HEK293 (cell line): ENCODE results near the gene EFEMP2.

Source experiments
- CTCF ChIA-PET: fragments of 350-600 bp; formaldehyde crosslinking; extraction: SDS; loops from one replicate; lab custom pipeline; 2021; ENCODE audit warnings: antibody characterized with exemption; lab: Yijun Ruan, JAX
- POLR2A ChIA-PET: fragments of 300-600 bp; formaldehyde crosslinking; extraction: SDS; loops from one replicate; lab custom pipeline; 2020; ENCODE audit warnings: antibody characterized with exemption, inconsistent platforms; lab: Yijun Ruan, JAX
- H3K27ac ChIP-seq: fragments of 200-500 bp; sonication (Bioruptor generic); 2 replicates; pipeline ENCODE4 v1.5.1; 2014; ENCODE audit warnings: low read depth, low read length, control low read depth, inconsistent platforms; ENCODE audit errors: extremely low read depth
- H3K36me3 ChIP-seq, 2 experiments: fragments of 200-500 bp in 1 of 2; sonication (Bioruptor generic) in 1 of 2; 1 replicate in 1 of 2; 2 replicates in 1 of 2; pipeline ENCODE4 v1.5.1; 2014 to 2017; ENCODE audit warnings: inconsistent platforms in 2 of 2, low read length in 2 of 2; ENCODE audit not compliant: control insufficient read depth in 2 of 2, insufficient read depth in 1 of 2
- H3K4me1 ChIP-seq: fragments of 200-500 bp; sonication (Bioruptor generic); 2 replicates; pipeline ENCODE4 v1.5.1; 2014; ENCODE audit warnings: mild to moderate bottlenecking, low read length, inconsistent platforms; ENCODE audit not compliant: control insufficient read depth, insufficient read depth
- H3K4me3 ChIP-seq: 2 replicates; pipeline ENCODE4 v1.5.1; 2011; ENCODE audit warnings: low read depth, mild to moderate bottlenecking, control low read depth, low read length, moderate library complexity
- H3K9me3 ChIP-seq: fragments of 200-500 bp; sonication (Bioruptor generic); 2 replicates; pipeline ENCODE4 v1.5.1; 2014; ENCODE audit warnings: low read depth, low read length, inconsistent platforms; ENCODE audit not compliant: control insufficient read depth, insufficient read depth
- BCL11B ChIP-seq: fragments of 450-650 bp; formaldehyde crosslinking; IDR thresholded peaks from 2 replicates; pipeline ENCODE4 v1.5.1; 2016; ENCODE audit warnings: low read depth, missing biosample characterization, missing genetic modification characterization
- MEIS1 ChIP-seq: sonication (generic); formaldehyde crosslinking; IDR thresholded peaks from 2 replicates; pipeline ENCODE4 v1.8.1; 2022; ENCODE audit warnings: missing genetic modification reagents, mild to moderate bottlenecking, borderline replicate concordance
- PRDM4 ChIP-seq: fragments of 450-650 bp; formaldehyde crosslinking; IDR thresholded peaks from 2 replicates; pipeline ENCODE4 v1.5.1; 2017; ENCODE audit warnings: missing biosample characterization, missing genetic modification characterization
- RBAK ChIP-seq: fragments of 450-650 bp; formaldehyde crosslinking; IDR thresholded peaks from 2 replicates; pipeline ENCODE4 v1.5.1; 2016; ENCODE audit warnings: missing biosample characterization, missing genetic modification characterization
- REST ChIP-seq: fragments of 450-650 bp; formaldehyde crosslinking; IDR thresholded peaks from 2 replicates; pipeline ENCODE4 v1.5.1; 2016; ENCODE audit warnings: missing biosample characterization, missing genetic modification characterization
- SP2 ChIP-seq: fragments of 450-650 bp; formaldehyde crosslinking; IDR thresholded peaks from 2 replicates; pipeline ENCODE4 v1.5.1; 2016; ENCODE audit warnings: missing biosample characterization, missing genetic modification characterization
- TSHZ1 ChIP-seq: fragments of 450-650 bp; formaldehyde crosslinking; IDR thresholded peaks from 2 replicates; pipeline ENCODE4 v1.5.1; 2016; ENCODE audit warnings: missing biosample characterization, missing genetic modification characterization, borderline replicate concordance
- WT1 ChIP-seq: fragments of 450-650 bp; formaldehyde crosslinking; IDR thresholded peaks from 2 replicates; pipeline ENCODE4 v1.5.1; 2016; ENCODE audit warnings: missing biosample characterization, missing genetic modification characterization
- ZBTB1 ChIP-seq: fragments of 450-650 bp; formaldehyde crosslinking; IDR thresholded peaks from 2 replicates; pipeline ENCODE4 v1.5.1; 2016; ENCODE audit warnings: missing biosample characterization, missing genetic modification characterization
- ZFHX2 ChIP-seq: fragments of 450-650 bp; formaldehyde crosslinking; conservative IDR thresholded peaks from 2 replicates; pipeline ENCODE4 v1.5.1; 2016; ENCODE audit warnings: missing biosample characterization, missing genetic modification characterization
- ZNF248 ChIP-seq: fragments of 450-650 bp; formaldehyde crosslinking; IDR thresholded peaks from 2 replicates; pipeline ENCODE4 v1.5.1; 2017; ENCODE audit warnings: missing biosample characterization, missing genetic modification characterization
- ZNF785 ChIP-seq: fragments of 450-650 bp; formaldehyde crosslinking; IDR thresholded peaks from 2 replicates; pipeline ENCODE4 v1.5.1; 2016; ENCODE audit warnings: missing biosample characterization, missing genetic modification characterization
- TF ChIP-seq, protein P1 (sequence below): fragments of 450-650 bp; formaldehyde crosslinking; IDR thresholded peaks from 2 replicates; pipeline ENCODE4 v1.5.1; 2017; ENCODE audit warnings: missing biosample characterization, mild to moderate bottlenecking, missing genetic modification characterization, moderate library complexity
- TF ChIP-seq, protein P2 (sequence below): fragments of 450-650 bp; formaldehyde crosslinking; IDR thresholded peaks from 2 replicates; pipeline ENCODE4 v1.5.1; 2016; ENCODE audit warnings: missing biosample characterization, missing genetic modification characterization

EFEMP2 gene

DNA sequence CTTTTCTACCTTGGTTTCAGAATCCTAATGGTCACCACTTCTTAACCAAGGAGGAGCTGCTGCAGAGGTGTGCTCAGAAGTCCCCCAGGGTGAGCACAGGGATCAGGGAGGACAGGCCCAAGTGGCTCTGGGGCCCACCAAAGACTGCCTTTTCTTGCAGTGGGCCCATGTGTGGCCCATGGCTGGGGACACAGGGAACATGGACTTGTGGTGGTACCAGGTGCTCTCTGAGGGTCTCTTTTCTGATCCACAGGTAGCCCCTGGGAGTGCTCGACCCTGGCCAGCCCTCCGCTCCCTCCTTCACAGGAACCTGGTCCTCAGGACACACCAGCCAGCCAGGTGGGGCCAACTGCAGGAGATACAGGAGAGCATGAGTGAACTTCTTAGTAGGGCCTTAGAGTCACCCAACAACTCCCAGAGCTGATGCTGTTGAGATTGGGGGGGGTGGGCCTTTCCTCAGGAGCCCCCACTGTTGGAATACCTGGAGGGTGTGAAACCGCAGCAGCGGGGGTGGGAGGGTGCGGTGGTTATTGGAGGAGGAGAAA, 10.3 kb downstream of the EFEMP2 start (continued):
- TF ChIP-seq BCL11B: no peak
- no peak for TF ChIP-seq MEIS1
- TF ChIP-seq PRDM4: no peak
- TF ChIP-seq, protein P1, sequence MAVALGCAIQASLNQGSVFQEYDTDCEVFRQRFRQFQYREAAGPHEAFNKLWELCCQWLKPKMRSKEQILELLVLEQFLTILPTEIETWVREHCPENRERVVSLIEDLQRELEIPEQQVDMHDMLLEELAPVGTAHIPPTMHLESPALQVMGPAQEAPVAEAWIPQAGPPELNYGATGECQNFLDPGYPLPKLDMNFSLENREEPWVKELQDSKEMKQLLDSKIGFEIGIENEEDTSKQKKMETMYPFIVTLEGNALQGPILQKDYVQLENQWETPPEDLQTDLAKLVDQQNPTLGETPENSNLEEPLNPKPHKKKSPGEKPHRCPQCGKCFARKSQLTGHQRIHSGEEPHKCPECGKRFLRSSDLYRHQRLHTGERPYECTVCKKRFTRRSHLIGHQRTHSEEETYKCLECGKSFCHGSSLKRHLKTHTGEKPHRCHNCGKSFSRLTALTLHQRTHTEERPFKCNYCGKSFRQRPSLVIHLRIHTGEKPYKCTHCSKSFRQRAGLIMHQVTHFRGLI: no peak
- no peak for TF ChIP-seq TSHZ1 (tag by site-specific recombination)
- TF ChIP-seq REST (tag by site-specific recombination): no peak
- TF ChIP-seq ZNF248: no peak
- TF ChIP-seq ZFHX2 (tag by site-specific recombination): no peak
- TF ChIP-seq WT1 (tag by site-specific recombination): no peak
- no peak for TF ChIP-seq ZNF785
- TF ChIP-seq, protein P2, sequence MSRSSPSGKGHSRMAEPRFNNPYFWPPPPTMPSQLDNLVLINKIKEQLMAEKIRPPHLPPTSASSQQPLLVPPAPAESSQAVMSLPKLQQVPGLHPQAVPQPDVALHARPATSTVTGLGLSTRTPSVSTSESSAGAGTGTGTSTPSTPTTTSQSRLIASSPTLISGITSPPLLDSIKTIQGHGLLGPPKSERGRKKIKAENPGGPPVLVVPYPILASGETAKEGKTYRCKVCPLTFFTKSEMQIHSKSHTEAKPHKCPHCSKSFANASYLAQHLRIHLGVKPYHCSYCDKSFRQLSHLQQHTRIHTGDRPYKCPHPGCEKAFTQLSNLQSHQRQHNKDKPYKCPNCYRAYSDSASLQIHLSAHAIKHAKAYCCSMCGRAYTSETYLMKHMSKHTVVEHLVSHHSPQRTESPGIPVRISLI: no peak
- TF ChIP-seq, all 188 proteins: peak for 0

DNA sequence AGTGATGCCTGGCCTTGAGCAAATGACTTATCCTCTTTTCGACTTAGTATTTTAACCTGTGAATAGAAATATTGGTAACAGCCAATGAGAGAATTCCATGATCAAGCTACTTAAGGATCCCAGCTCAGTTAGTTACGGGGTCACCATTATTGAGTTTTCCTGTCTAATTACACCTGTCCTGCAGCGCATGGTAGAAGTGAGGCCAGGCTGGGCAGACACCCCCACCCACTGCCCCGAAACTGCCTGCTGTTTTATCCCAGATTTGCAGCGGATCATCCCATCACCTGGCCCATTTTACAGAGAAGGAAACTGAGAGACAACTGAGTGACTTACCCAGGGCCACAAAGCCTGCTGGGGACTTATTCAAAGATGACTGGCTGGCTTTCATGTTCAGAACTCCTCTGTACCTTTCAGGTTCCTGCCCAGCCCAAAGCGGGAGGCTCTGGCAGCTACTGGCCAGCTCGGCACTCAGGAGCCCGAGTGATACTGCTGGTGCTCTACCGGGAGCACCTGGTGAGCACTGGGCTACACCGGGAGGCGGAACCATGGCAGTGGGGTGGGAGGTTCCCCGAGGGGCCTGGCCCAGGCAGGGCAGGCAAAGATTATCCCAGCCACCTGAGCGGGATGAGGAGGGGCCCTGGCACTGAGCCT, 10.9 kb downstream of the EFEMP2 start:
- H3K9me3 ChIP-seq: no peaks in the 10 kb centered on the region
- H3K4me3 ChIP-seq: peak overlapping the region; percentile 94
- no peak for TF ChIP-seq ZBTB1 (tag by site-specific recombination)
- 0 out of 2 replicates have a peak, but pooled peaks have one; percentile 12 for TF ChIP-seq SP2 (tag by site-specific recombination)
- TF ChIP-seq RBAK: no peak
- peak overlapping the region; percentile 92 for H3K27ac ChIP-seq
- POLR2A ChIA-PET: interaction anchor here (1.2 to 6.5 kb wide), 7 partner anchors 8 to 142 kb away, joined by 3 to 121 read pairs (median 21); partner anchors contain the start of genes CCDC85B, FIBP and RNASEH2C
- CTCF ChIA-PET: interaction anchor here (0.6 to 6.3 kb wide), 7 partner anchors 9 to 194 kb away, joined by 3 to 118 read pairs (median 4); partner anchors contain the start of genes CCDC85B, FIBP and KAT5
- H3K36me3 ChIP-seq: peaks cover 0 to 53% of the 10 kb centered on the region in 2 experiments; a peak in 1 of 3 replicates
- peaks cover 4% of the 10 kb centered on the region; the same call in 1 of the 2 replicates for H3K4me1 ChIP-seq
